HEK293 (cell line): ENCODE measurements around the gene DMBT1.

Experiments used
- CTCF ChIA-PET: fragments of 350-600 bp; formaldehyde crosslinking; extraction: SDS; loops from one replicate; lab custom pipeline; 2021; ENCODE audit warnings: antibody characterized with exemption; lab: Yijun Ruan, JAX
- POLR2A ChIA-PET: fragments of 300-600 bp; formaldehyde crosslinking; extraction: SDS; loops from one replicate; lab custom pipeline; 2020; ENCODE audit warnings: antibody characterized with exemption, inconsistent platforms; lab: Yijun Ruan, JAX
- H3K27ac ChIP-seq: fragments of 200-500 bp; sonication (Bioruptor generic); 2 replicates; pipeline ENCODE4 v1.5.1; 2014; ENCODE audit warnings: low read depth, low read length, control low read depth, inconsistent platforms; ENCODE audit errors: extremely low read depth
- H3K36me3 ChIP-seq, 2 experiments: fragments of 200-500 bp in 1 of 2; sonication (Bioruptor generic) in 1 of 2; 1 replicate in 1 of 2; 2 replicates in 1 of 2; pipeline ENCODE4 v1.5.1; 2014 to 2017; ENCODE audit warnings: inconsistent platforms in 2 of 2, low read length in 2 of 2; ENCODE audit not compliant: control insufficient read depth in 2 of 2, insufficient read depth in 1 of 2
- H3K4me1 ChIP-seq: fragments of 200-500 bp; sonication (Bioruptor generic); 2 replicates; pipeline ENCODE4 v1.5.1; 2014; ENCODE audit warnings: mild to moderate bottlenecking, low read length, inconsistent platforms; ENCODE audit not compliant: control insufficient read depth, insufficient read depth
- H3K4me3 ChIP-seq: 2 replicates; pipeline ENCODE4 v1.5.1; 2011; ENCODE audit warnings: low read depth, mild to moderate bottlenecking, control low read depth, low read length, moderate library complexity
- H3K9me3 ChIP-seq: fragments of 200-500 bp; sonication (Bioruptor generic); 2 replicates; pipeline ENCODE4 v1.5.1; 2014; ENCODE audit warnings: low read depth, low read length, inconsistent platforms; ENCODE audit not compliant: control insufficient read depth, insufficient read depth
- ELK4 ChIP-seq: IDR thresholded peaks from 2 replicates; pipeline ENCODE4 v1.6.1; 2011; ENCODE audit warnings: mild to moderate bottlenecking, low read depth, low read length, borderline replicate concordance
- PATZ1 ChIP-seq: fragments of 450-650 bp; formaldehyde crosslinking; IDR thresholded peaks from 2 replicates; pipeline ENCODE4 v1.5.1; 2016; ENCODE audit warnings: missing biosample characterization, missing genetic modification characterization
- PRDM1 ChIP-seq: fragments of 450-650 bp; formaldehyde crosslinking; IDR thresholded peaks from 2 replicates; pipeline ENCODE4; 2016; ENCODE audit warnings: missing biosample characterization, missing genetic modification characterization
- RBAK ChIP-seq: fragments of 450-650 bp; formaldehyde crosslinking; IDR thresholded peaks from 2 replicates; pipeline ENCODE4 v1.5.1; 2016; ENCODE audit warnings: missing biosample characterization, missing genetic modification characterization
- ZBTB11 ChIP-seq: fragments of 450-650 bp; formaldehyde crosslinking; conservative IDR thresholded peaks from 2 replicates; pipeline ENCODE4 v1.5.1; 2016; ENCODE audit warnings: low read depth, missing biosample characterization, missing genetic modification characterization
- ZBTB17 ChIP-seq: fragments of 450-650 bp; formaldehyde crosslinking; IDR thresholded peaks from 2 replicates; pipeline ENCODE4 v1.5.1; 2016; ENCODE audit warnings: missing biosample characterization, missing genetic modification characterization
- ZEB2 ChIP-seq: fragments of 450-650 bp; formaldehyde crosslinking; IDR thresholded peaks from 2 replicates; pipeline ENCODE4 v1.5.1; 2016; ENCODE audit warnings: missing biosample characterization, missing genetic modification characterization
- ZNF157 ChIP-seq: fragments of 450-650 bp; formaldehyde crosslinking; IDR thresholded peaks from 2 replicates; pipeline ENCODE4 v1.5.1; 2016; ENCODE audit warnings: missing biosample characterization, missing genetic modification characterization
- ZNF202 ChIP-seq: fragments of 450-650 bp; formaldehyde crosslinking; IDR thresholded peaks from 2 replicates; pipeline ENCODE4 v1.5.1; 2016; ENCODE audit warnings: missing biosample characterization, missing genetic modification characterization, borderline replicate concordance
- ZNF211 ChIP-seq: fragments of 450-650 bp; formaldehyde crosslinking; IDR thresholded peaks from 2 replicates; pipeline ENCODE4 v1.5.1; 2016; ENCODE audit warnings: low read depth, missing biosample characterization, missing genetic modification characterization
- ZNF214 ChIP-seq: fragments of 450-650 bp; formaldehyde crosslinking; IDR thresholded peaks from 2 replicates; pipeline ENCODE4 v1.5.1; 2017; ENCODE audit warnings: missing biosample characterization, mild to moderate bottlenecking, missing genetic modification characterization, borderline replicate concordance
- ZNF248 ChIP-seq: fragments of 450-650 bp; formaldehyde crosslinking; IDR thresholded peaks from 2 replicates; pipeline ENCODE4 v1.5.1; 2017; ENCODE audit warnings: missing biosample characterization, missing genetic modification characterization
- ZNF266 ChIP-seq: fragments of 450-650 bp; formaldehyde crosslinking; IDR thresholded peaks from 2 replicates; pipeline ENCODE4 v1.5.1; 2016; ENCODE audit warnings: missing biosample characterization, missing genetic modification characterization, low read depth
- ZNF311 ChIP-seq: fragments of 450-650 bp; formaldehyde crosslinking; IDR thresholded peaks from 2 replicates; pipeline ENCODE4 v1.5.1; 2017; ENCODE audit warnings: missing biosample characterization, missing genetic modification characterization, borderline replicate concordance
- ZNF341 ChIP-seq: fragments of 450-650 bp; formaldehyde crosslinking; IDR thresholded peaks from 2 replicates; pipeline ENCODE4; 2016; ENCODE audit warnings: low read depth, missing biosample characterization, missing genetic modification characterization
- ZNF394 ChIP-seq: fragments of 450-650 bp; formaldehyde crosslinking; IDR thresholded peaks from 2 replicates; pipeline ENCODE4 v1.5.1; 2016; ENCODE audit warnings: missing biosample characterization, missing genetic modification characterization, mild to moderate bottlenecking, moderate library complexity, borderline replicate concordance
- ZNF426 ChIP-seq: fragments of 450-650 bp; formaldehyde crosslinking; IDR thresholded peaks from 2 replicates; pipeline ENCODE4 v1.5.1; 2017; ENCODE audit warnings: missing biosample characterization, missing genetic modification characterization, mild to moderate bottlenecking, inconsistent platforms, moderate library complexity
- ZNF449 ChIP-seq: fragments of 450-650 bp; formaldehyde crosslinking; IDR thresholded peaks from 2 replicates; pipeline ENCODE4 v1.5.1; 2017; ENCODE audit warnings: missing biosample characterization, mild to moderate bottlenecking, missing genetic modification characterization, moderate library complexity
- ZNF530 ChIP-seq: fragments of 450-650 bp; formaldehyde crosslinking; IDR thresholded peaks from 2 replicates; pipeline ENCODE4 v1.5.1; 2016; ENCODE audit warnings: low read depth, missing biosample characterization, missing genetic modification characterization
- ZNF624 ChIP-seq: fragments of 450-650 bp; formaldehyde crosslinking; IDR thresholded peaks from 2 replicates; pipeline ENCODE4 v1.5.1; 2017; ENCODE audit warnings: missing biosample characterization, missing genetic modification characterization
- ZNF629 ChIP-seq: fragments of 450-650 bp; formaldehyde crosslinking; IDR thresholded peaks from 2 replicates; pipeline ENCODE4 v1.5.1; 2017; ENCODE audit warnings: missing biosample characterization, missing genetic modification characterization
- ZNF654 ChIP-seq: fragments of 450-650 bp; formaldehyde crosslinking; IDR thresholded peaks from 2 replicates; pipeline ENCODE4 v1.5.1; 2016; ENCODE audit warnings: low read depth, missing biosample characterization, missing genetic modification characterization

DMBT1 gene

GRCh38 chr10:122550427-122550826 is 10.1 kb upstream of the DMBT1 start:
- H3K27ac ChIP-seq, result no peak overlapping the region
- no peaks in the 10 kb centered on the region for H3K9me3 ChIP-seq
- H3K4me1 ChIP-seq, result no peaks in the 10 kb centered on the region
- no peak overlapping the region for H3K4me3 ChIP-seq
- TF ChIP-seq PRDM1 (tag by site-specific recombination) (no peak), ZNF266 (tag by site-specific recombination) (no peak), PATZ1 (tag by site-specific recombination) (no peak), ZNF629 (tag by site-specific recombination) (no peak), ZBTB17 (tag by site-specific recombination) (no peak), ZNF214 (no peak), ZNF624 (tag by site-specific recombination) (no peak), ELK4 (no peak), ZNF157 (tag by site-specific recombination) (no peak)
- H3K36me3 ChIP-seq, result no peaks in the 10 kb centered on the region
- POLR2A ChIA-PET, result no interaction called here
- CTCF ChIA-PET, result interaction anchor here (1.1 kb wide), 1 partner anchor 15 kb away, joined by 6 read pairs; no protein-coding TSS in a partner anchor

- no peak overlapping the region for H3K27ac ChIP-seq
- no peaks in the 10 kb centered on the region for H3K4me1 ChIP-seq
- no peaks in the 10 kb centered on the region for H3K36me3 ChIP-seq
- ChIA-PET CTCF (interaction anchor here (1.1 kb wide), 1 partner anchor 15 kb away, joined by 6 read pairs; no protein-coding TSS in a partner anchor), POLR2A (no interaction called here)
- no peaks in the 10 kb centered on the region for H3K9me3 ChIP-seq
- H3K4me3 ChIP-seq, result no peak overlapping the region
- TF ChIP-seq ZEB2, result no peak
- no peak for TF ChIP-seq ZNF394 (tag by site-specific recombination)
Measured at GRCh38 chr10:122550983-122551382, 9.6 kb upstream of the DMBT1 start.

GRCh38 chr10:122551450-122551849 is 9.1 kb upstream of the DMBT1 start:
- CTCF ChIA-PET, result interaction anchor here (1.1 kb wide), 1 partner anchor 14 kb away, joined by 6 read pairs; no protein-coding TSS in a partner anchor
- H3K4me1 ChIP-seq, result no peaks in the 10 kb centered on the region
- no peak overlapping the region for H3K27ac ChIP-seq
- H3K9me3 ChIP-seq, result no peaks in the 10 kb centered on the region
- POLR2A ChIA-PET, result no interaction called here
- H3K4me3 ChIP-seq, result no peak overlapping the region
- no peaks in the 10 kb centered on the region for H3K36me3 ChIP-seq
- TF ChIP-seq ZBTB11, result no peak
- no peak for TF ChIP-seq ZNF341 (tag by site-specific recombination)
- no peak for TF ChIP-seq ZNF202 (tag by site-specific recombination)
- TF ChIP-seq RBAK (tag by site-specific recombination), result no peak
- no peak for TF ChIP-seq ZNF311 (tag by site-specific recombination)
- TF ChIP-seq ZNF211, result no peak
- TF ChIP-seq ZNF654 (tag by site-specific recombination), result no peak
- TF ChIP-seq ZNF530 (tag by site-specific recombination), result no peak
- no peak for TF ChIP-seq ZNF426 (tag by site-specific recombination)
- TF ChIP-seq ZNF449 (tag by site-specific recombination), result no peak
- TF ChIP-seq ZNF248 (tag by site-specific recombination), result no peak
